GM12878 (cell line): ENCODE results near the gene TGFB3. TPM values are rescaled to one million over a fixed set of nuclear protein-coding genes. Genes with fewer than 3 reads are reported as not detected.

Source experiments
- ATAC-seq: fragments of 200-7000 bp; cut with Tn5 transposase; 3 replicates; pipeline ENCODE4 v1.9.1; 2020; ENCODE audit warnings: mild to moderate bottlenecking, moderate library complexity
- BruUV-seq: library from RNA; stranded (reverse); fragments of 400-500 nt; replicated peaks from 2 replicates; lab custom pipeline; 2021; lab: Mats Ljungman, UMichigan
- CTCF ChIA-PET: fragments of 300-600 bp; sonication (Branson Sonifier 250); formaldehyde crosslinking; extraction: SDS; loops from one replicate; lab custom pipeline; 2021; ENCODE audit warnings: inconsistent platforms; lab: Yijun Ruan, JAX
- POLR2A ChIA-PET: fragments of 350-600 bp; formaldehyde crosslinking; extraction: SDS; loops from one replicate; lab custom pipeline; 2021; ENCODE audit warnings: inconsistent platforms; lab: Charles Lee
- RAD21 ChIA-PET: fragments of 300-600 bp; sonication (Branson Sonifier 250); formaldehyde crosslinking; loops from one replicate; lab custom pipeline; 2023; ENCODE audit warnings: antibody characterized with exemption; ENCODE audit not compliant: unreplicated experiment; lab: Charles Lee
- SMC1A ChIA-PET: fragments of 300-600 bp; sonication (Branson Sonifier 250); formaldehyde crosslinking; loops from one replicate; lab custom pipeline; 2023; ENCODE audit not compliant: unreplicated experiment, uncharacterized antibody; lab: Charles Lee
- DNase-seq: peaks from one replicate; pipeline ENCODE4 v3.0.0-alpha.2; 2011; ENCODE audit warnings: low read depth, low spot score
- FAIRE-seq: peaks from 3 replicates; lab custom pipeline; 2011; peaks lifted over from hg19 to GRCh38; lab: Jason Lieb, UNC
- H2AFZ ChIP-seq: 2 replicates; pipeline ENCODE4 v1.6.0; 2011; ENCODE audit warnings: low read depth, low read length, control low read depth; ENCODE audit not compliant: control insufficient read depth
- H3K27ac ChIP-seq: 2 replicates; pipeline ENCODE4 v1.5.1; 2011; ENCODE audit warnings: control low read depth; ENCODE audit not compliant: control insufficient read depth, insufficient read depth
- H3K27me3 ChIP-seq, 2 experiments: replicated peaks in 1 of 2; 2 replicates each; pipeline versions ENCODE4 v1.6.0 to v1.6.1; 2011; ENCODE audit warnings: low read length in 1 of 2; ENCODE audit not compliant: control insufficient read depth in 2 of 2, insufficient read depth in 2 of 2
- H3K36me3 ChIP-seq, 2 experiments: 2 replicates each; pipeline ENCODE4 v1.5.1; 2011; ENCODE audit warnings: low read length in 1 of 2; ENCODE audit not compliant: control insufficient read depth in 2 of 2, insufficient read depth in 2 of 2
- H3K4me1 ChIP-seq: 2 replicates; pipeline ENCODE4 v1.6.1; 2011; ENCODE audit warnings: mild to moderate bottlenecking, low read length, moderate library complexity, mixed read lengths; ENCODE audit not compliant: control insufficient read depth, insufficient read depth
- H3K4me2 ChIP-seq: 2 replicates; pipeline ENCODE4 v1.6.0; 2011; ENCODE audit warnings: control low read depth; ENCODE audit not compliant: control insufficient read depth, insufficient read depth
- H3K4me3 ChIP-seq: fragments of 200-600 bp; sonication (generic); 2 replicates; pipeline ENCODE4 v1.5.1; 2016
- H3K79me2 ChIP-seq: 2 replicates; pipeline ENCODE4 v1.6.0; 2011; ENCODE audit warnings: low read length; ENCODE audit not compliant: control insufficient read depth, insufficient read depth
- H3K9ac ChIP-seq: 2 replicates; pipeline ENCODE4 v1.8.0; 2011; ENCODE audit warnings: low read length, control low read depth, mixed read lengths; ENCODE audit not compliant: control insufficient read depth, insufficient read depth
- H3K9me3 ChIP-seq: replicated peaks from 3 replicates; pipeline ENCODE4 v1.5.1; 2011; ENCODE audit warnings: mild to moderate bottlenecking, low read length; ENCODE audit not compliant: control insufficient read depth, insufficient read depth
- H4K20me1 ChIP-seq: 2 replicates; pipeline ENCODE4 v1.6.0; 2011; ENCODE audit not compliant: control insufficient read depth, insufficient read depth
- CUX1 ChIP-seq: IDR thresholded peaks from 2 replicates; pipeline ENCODE4 v1.6.1; 2012; ENCODE audit warnings: improper control_type of control experiment, low read depth, low read length; ENCODE audit not compliant: insufficient replicate concordance
- PKNOX1 ChIP-seq: fragments of 450-650 bp; IDR thresholded peaks from 2 replicates; pipeline ENCODE4 v1.6.1; 2016; ENCODE audit warnings: mild to moderate bottlenecking
- SMAD1 ChIP-seq: fragments of 450-650 bp; IDR thresholded peaks from 2 replicates; pipeline ENCODE4 v1.6.1; 2018; ENCODE audit warnings: mild to moderate bottlenecking, low read depth; ENCODE audit not compliant: partially characterized antibody
- TCF12 ChIP-seq: IDR thresholded peaks from 2 replicates; pipeline ENCODE4 v1.6.1; 2011; ENCODE audit warnings: low read depth, mild to moderate bottlenecking, low read length
- WGBS: methylation state at CpG from one replicate; pipeline ENCODE4 v1.1.6; 2016; ENCODE audit warnings: low lambda C conversion rate; ENCODE audit not compliant: insufficient replicate concordance, insufficient coverage; ENCODE audit errors: missing lambda C conversion rate; 5-methylcytosine and 5-hydroxymethylcytosine counted together
- in situ Hi-C: fragments of 300-500 bp; cut with MboI; formaldehyde crosslinking; loops from 9 replicates; pipeline ENCODE4 v1.14.3; 2018; ENCODE audit warnings: mixed read lengths
- intact Hi-C: fragments of 100-400 bp; cut with micrococcal nuclease; formaldehyde crosslinking; loops from one replicate; pipeline ENCODE4 v1.14.2; 2022; ENCODE audit not compliant: unreplicated experiment
- polyA plus RNA-seq, 11 experiments: library from polyadenylated mRNA; depleted of rRNA in 4 of 11; unstranded in 6 of 11; stranded (reverse) in 5 of 11; fragments of >200 nt; fragmentation: Nextera tagmentation in 4 of 11; fragmentation: Illumina TruSeq in 1 of 11; extraction: Ambion mirVana in 4 of 11; extraction: Trizol in 1 of 11; gene quantifications; 1 replicate in 1 of 11; 2 replicates in 10 of 11; pipeline versions ENCODE4 v1.2.1 to v1.2.3, GENCODE V29; 2011 to 2016; ENCODE audit warnings: inconsistent platforms in 2 of 11, missing spikeins in 2 of 11, low read depth in 1 of 11
- total RNA-seq, 4 experiments: library from RNA; depleted of rRNA in 3 of 4; stranded (reverse); fragments of >200 nt in 3 of 4; fragmentation: Illumina TruSeq in 1 of 4; extraction: Trizol in 1 of 4; gene quantifications; 2 replicates each; pipeline versions ENCODE4 v1.2.1 to v1.2.3, GENCODE V29; 2013 to 2021

Gene TGFB3
- total and polyA plus RNA-seq, 10 of the 15 experiments (the other 5 are each of a cell fraction or from before 2014, with no cell fraction given): 0.27 to 2.6 (median 0.82) TPM

- intact Hi-C loops (no loop called here), in situ Hi-C loops (no loop called here)
- WGBS: 94% methylated on average over 2 of the region's 2 CpGs
- FAIRE-seq (no peak), ATAC-seq (no peak), DNase-seq (no peak)
- no TSS peak for BruUV-seq
- ChIA-PET RAD21 (no interaction called here), CTCF (no interaction called here), POLR2A (interaction anchor here (1.3 kb wide), 1 partner anchor 28 kb away, joined by 3 read pairs; no protein-coding TSS in a partner anchor), SMC1A (no interaction called here)
- Histone ChIP-seq H3K4me1 (no peaks in the 10 kb centered on the region), H3K9me3 (peaks cover 2% of the 10 kb centered on the region; the same call in 1 of the 3 replicates), H2AFZ (no peak overlapping the region), H3K4me2 (no peak overlapping the region), H3K79me2 (no peaks in the 10 kb centered on the region), H3K9ac (no peak overlapping the region), H4K20me1 (no peaks in the 10 kb centered on the region), H3K4me3 (no peak overlapping the region), H3K36me3 (0 out of 4 replicates have a peak, but pooled peaks cover 0 to 2% of the 10 kb centered on the region in 2 experiments), H3K27ac (no peak overlapping the region), H3K27me3 (no peaks in the 10 kb centered on the region)
- TF ChIP-seq CUX1: no peak
- TF ChIP-seq PKNOX1: no peak
- no peak for TF ChIP-seq TCF12
- TF ChIP-seq SMAD1: no peak
Observed at GRCh38 chr14:76007852-76008251, 26.1 kb upstream of the TGFB3 start.
